HG03354 (cell line): ENCODE measurements around the gene ANK3.
"Not testable (repeated sequence)": the region's sequence is repeated elsewhere in the genome, so short reads cannot be mapped to it uniquely, and the experiment has no call there.

Experiments
- ATAC-seq: cut with Tn5 transposase; IDR thresholded peaks from one replicate; pipeline ENCODE4 v1.9.1; 2021; ENCODE audit warnings: mild to moderate bottlenecking; ENCODE audit not compliant: unreplicated experiment, poor library complexity, severe bottlenecking

The ANK3 gene

GRCh38 chr10:60292536-60292935 lies 97.1 kb downstream of the ANK3 start:
- ATAC-seq = not testable (repeated sequence)

DNA sequence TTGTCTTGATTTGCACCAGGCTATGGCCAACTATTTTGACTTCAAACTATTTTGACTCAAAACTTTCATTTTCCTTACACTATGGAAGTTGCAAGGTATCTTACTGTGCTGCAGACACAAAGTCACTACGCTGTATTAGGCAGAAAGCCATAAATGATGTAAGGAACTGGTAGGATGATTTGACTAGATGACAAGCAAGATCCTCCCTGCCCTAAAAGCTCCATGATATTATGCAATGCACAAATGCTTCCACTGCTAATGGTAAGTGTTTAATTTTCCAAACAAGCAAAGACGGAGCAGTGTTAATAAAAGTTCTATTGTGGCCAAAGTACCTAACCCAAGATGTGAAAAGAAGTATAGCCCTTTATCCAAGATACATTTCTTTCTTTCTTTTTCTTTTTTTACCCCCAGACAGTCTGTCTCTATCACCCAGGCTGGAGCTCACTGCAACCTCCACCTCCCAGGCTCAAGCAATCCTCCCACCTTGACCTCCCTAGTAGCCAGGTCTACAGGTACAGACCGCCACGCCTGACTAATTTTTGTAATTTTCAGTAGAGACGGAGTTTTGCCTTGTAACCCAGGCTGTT lies 98.2 kb downstream of the ANK3 start:
- no peak for ATAC-seq

DNA sequence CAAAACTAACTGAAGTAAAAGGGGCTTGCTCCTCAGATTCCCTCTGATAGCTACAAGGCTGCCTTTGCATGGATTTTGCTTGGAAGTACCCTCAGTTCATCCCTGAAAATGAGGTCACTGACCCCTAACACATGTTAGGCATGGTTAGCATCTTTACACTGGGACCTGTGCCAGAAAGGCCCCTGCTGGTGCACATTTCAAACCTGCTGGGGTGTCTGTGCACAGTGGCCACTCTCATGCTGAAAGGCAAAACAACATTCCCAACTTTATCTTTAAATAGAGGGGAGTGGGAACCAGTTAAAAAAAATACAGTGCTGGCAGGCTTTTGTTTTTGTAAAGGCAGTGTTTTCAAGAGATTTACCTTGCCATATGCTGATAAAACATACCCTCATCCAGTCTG lies 99.1 kb downstream of the ANK3 start:
- ATAC-seq = no peak

DNA sequence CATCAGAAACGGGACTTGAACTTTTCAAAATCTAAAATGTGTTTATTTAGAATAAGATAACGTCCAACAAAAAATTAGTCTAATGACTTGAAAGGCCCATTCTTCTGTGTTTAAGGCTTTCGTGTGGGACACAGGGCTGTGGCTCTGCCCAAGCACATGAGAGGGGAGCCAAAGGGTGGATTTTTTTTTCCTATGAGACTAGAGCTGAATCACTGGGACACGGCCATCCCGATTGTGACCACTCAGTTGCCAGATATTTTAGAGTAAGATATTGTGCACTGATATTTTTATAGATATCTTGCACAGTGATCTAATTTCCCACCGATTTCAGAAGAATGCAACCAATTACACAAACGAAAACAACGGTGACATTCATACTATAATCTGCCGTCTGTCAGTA lies 99.9 kb downstream of the ANK3 start:
- ATAC-seq = no peak

DNA sequence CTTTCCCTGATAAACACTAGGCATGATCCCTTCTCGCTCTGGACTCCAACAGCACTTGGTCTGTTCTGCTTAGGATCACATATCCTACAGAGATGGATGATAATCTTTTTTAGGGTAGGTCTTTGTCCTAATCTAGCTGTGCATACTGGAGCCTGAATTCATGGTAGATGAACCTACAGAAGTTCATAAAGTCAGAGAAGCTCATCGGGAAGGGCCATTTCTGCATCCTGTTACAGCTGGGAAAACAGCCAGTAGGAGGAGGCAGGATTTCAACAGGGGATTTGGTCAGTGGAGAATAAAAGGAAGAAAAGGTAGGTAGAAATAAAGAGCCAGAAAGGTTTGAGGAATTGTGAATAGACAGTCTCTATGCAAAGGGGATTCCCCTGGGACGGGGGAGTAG lies 101.4 kb downstream of the ANK3 start:
- no peak for ATAC-seq

DNA sequence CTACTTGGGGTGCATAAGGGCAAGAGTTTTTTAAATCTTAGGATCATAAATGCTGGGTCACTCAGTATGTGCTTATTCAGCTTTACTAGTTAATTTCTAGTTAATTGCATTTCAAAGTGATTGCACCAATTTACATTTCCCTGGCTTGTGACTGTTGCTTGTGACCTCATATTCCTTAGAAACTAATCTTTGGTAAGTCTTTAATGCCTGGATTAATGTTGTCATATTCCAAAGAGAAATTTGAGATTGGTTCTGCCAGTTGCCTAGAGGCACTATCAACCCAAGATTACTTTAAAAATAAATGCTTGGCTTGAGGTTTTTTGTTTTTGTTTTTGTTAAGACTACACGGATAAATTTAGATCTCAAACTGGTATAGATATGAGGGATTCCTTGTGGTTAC lies 103.1 kb downstream of the ANK3 start:
- no peak for ATAC-seq

GRCh38 chr10:60283397-60283796 lies 106.3 kb downstream of the ANK3 start:
- ATAC-seq = no peak

- no peak for ATAC-seq
Observed at GRCh38 chr10:60282771-60283353, 106.8 kb downstream of the ANK3 start.

- ATAC-seq = no peak
Observed at GRCh38 chr10:60281792-60282353, 107.8 kb downstream of the ANK3 start.

DNA sequence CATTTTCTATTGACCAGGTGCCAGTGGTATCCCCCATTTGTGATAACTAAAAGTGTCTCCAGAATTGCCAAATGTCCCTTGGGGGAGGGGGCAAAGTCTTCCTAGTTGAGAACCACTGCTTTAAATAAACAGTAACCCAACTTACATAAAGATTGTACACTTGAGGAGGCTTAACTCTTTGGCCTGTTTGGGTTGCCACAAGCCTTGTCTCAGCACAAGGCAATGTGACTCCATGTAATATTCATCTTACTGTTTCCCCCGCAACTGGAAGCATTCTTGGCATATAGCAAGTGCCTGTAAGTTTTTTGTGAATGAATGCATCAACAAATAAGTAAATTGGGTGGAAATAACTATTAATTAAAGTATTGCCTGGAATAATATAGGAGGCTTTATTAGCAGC lies 108.3 kb downstream of the ANK3 start:
- no peak for ATAC-seq

DNA sequence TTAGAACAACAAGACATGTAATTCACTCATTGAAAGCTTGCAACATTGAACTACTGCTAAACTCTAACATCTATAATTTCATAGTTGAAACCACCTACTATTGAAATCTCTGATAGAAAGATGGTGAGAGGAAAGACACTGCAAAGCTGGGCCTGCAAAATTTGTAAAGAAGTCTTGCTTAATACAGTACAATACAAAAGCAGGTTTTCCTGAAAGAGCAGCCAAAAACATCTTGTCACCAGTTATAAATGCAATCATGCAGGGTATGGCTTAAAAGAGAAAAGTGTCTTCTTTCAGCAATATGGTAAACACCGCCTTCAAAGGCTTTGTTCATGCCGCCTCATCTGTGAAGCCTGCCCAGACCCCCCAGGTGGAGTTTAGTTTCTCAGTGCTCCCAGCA lies 109.2 kb downstream of the ANK3 start:
- no peak for ATAC-seq

GRCh38 chr10:60277656-60278055 lies 112.0 kb downstream of the ANK3 start:
- ATAC-seq = no peak

- ATAC-seq = no peak
Observed at GRCh38 chr10:60276232-60276631, 113.4 kb downstream of the ANK3 start.

- ATAC-seq = no peak
Observed at GRCh38 chr10:60271319-60272040, 118.2 kb downstream of the ANK3 start.

DNA sequence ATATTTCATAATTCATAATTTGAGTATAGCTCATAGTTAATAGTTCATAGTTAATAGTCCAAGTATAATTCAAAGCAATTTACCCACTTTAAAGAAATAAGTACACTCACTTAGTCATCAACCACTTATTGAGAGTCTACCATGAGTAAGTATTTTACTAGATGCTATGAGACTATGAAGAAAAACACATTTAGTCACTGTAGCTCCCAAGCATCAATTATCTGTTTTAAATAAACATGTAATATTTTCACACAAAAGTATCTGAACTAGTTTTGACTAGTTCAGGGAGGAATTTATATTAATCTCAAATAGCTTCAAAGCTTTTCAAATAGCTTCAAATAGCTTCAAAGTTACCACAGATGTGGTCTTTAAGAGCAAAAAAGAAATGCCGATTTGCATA lies 119.2 kb downstream of the ANK3 start:
- no peak for ATAC-seq

- no peak for ATAC-seq
Observed at GRCh38 chr10:60267802-60268201, 121.9 kb downstream of the ANK3 start.

- ATAC-seq = no peak
Observed at GRCh38 chr10:60266513-60266912, 123.2 kb downstream of the ANK3 start.

DNA sequence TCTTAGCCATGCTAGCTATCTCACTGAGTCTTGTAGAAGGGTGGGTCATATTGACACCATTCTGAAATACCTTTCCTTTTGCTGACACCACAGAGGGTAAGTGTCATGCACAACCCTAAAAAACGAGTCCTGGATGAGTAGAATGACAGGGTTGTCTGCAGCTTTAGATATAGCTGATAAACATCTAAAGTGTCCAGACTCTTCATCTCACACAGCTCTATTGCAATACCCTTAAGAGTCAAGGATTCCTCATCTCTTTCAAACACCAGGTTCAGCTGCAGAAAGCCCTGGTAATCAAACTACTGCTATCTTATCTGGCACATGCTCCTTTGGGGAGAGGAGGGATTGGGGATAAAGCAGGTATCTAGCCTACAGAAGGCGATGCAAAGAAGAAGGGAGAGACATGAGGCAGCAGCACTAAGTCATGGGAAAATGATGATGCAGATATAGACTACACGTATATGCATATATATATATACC lies 127.0 kb downstream of the ANK3 start:
- ATAC-seq = no peak

DNA sequence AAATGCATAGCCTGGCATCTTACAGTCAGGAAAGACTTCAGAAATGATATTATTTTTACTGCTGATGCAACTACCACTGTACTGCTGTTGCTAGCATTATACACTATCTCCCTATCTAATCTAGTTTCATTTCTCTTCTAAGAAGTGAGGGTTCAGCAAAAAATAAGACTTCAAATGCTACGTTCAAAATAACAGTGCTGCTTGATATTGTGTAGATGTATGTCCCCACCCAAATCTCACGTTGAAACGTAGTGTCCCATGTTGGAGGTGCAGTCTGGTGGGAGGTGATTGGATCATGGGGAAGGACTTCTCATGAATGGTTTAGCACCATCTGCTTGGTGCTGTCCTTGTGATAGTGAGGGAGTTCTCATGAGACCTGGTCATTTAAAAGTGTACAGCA lies 129.4 kb downstream of the ANK3 start:
- ATAC-seq = no peak

- no peak for ATAC-seq
Observed at GRCh38 chr10:60258429-60258797, 131.3 kb downstream of the ANK3 start.
